GM18498 (cell line): ENCODE results near the gene PPP1R15B.
A peak's percentile ranks its signal among the peaks of the same experiment; 100 is the strongest.
"Not testable (repeated sequence)": the region's sequence is repeated elsewhere in the genome, so short reads cannot be mapped to it uniquely, and the experiment has no call there.

Experiments used
- ATAC-seq: cut with Tn5 transposase; IDR thresholded peaks from one replicate; pipeline ENCODE4 v1.9.1; 2021; ENCODE audit warnings: mild to moderate bottlenecking, moderate library complexity; ENCODE audit not compliant: unreplicated experiment

Gene PPP1R15B

DNA sequence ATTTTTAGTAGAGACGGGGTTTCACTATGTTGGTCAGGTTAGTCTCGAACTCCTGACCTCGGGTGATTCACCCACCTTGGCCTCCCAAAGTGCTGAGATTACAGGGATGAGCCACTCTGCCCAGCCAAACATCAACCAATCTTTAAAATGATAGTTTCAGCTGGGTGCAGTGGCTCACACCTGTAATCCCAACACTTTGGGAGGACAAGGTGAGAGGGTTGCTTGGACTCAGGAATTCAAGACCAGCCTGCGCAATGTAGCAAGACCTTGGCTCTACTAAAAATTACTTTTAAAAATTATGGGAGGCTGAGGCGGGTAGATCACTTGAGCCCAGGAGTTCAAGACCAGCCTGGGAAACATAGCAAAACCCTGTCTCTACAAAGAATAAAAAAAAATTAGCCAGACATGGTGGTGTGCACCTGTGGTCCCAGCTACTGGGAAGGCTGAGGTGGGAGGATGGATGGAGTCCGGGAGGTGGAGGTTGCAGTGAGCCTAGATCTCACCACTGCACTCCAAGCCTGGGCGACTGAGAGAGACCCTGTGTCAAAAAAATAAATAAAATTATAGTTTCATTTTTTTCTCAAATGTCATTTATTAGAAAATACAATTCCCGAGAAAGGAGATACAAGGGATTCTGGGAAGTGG is 10.6 kb upstream of the PPP1R15B start:
- ATAC-seq = not testable (repeated sequence)

DNA sequence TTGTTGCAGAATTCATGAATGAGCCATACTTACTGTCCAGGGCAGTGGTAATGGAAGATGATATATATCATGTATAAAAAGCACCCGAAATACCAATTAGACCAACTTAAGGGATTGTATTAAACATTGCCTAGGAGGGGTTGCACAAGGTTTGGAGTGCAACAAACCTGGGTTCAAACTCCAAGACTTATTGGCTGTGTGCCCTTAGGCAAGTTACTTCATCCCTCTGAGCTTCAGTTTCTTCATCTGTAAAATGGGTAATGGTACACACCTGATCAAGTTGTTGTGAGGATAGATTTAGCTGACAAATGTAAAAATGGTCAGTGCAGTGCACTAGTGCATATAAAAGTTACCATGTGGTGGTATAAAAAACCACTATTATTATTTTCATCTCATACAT is 9.8 kb upstream of the PPP1R15B start:
- no peak for ATAC-seq

GRCh38 chr1:204420039-204421004 is 8.7 kb upstream of the PPP1R15B start:
- ATAC-seq = no peak

GRCh38 chr1:204419064-204419403 is 7.4 kb upstream of the PPP1R15B start:
- no peak for ATAC-seq

GRCh38 chr1:204418174-204419063 is 6.8 kb upstream of the PPP1R15B start:
- ATAC-seq = no peak

DNA sequence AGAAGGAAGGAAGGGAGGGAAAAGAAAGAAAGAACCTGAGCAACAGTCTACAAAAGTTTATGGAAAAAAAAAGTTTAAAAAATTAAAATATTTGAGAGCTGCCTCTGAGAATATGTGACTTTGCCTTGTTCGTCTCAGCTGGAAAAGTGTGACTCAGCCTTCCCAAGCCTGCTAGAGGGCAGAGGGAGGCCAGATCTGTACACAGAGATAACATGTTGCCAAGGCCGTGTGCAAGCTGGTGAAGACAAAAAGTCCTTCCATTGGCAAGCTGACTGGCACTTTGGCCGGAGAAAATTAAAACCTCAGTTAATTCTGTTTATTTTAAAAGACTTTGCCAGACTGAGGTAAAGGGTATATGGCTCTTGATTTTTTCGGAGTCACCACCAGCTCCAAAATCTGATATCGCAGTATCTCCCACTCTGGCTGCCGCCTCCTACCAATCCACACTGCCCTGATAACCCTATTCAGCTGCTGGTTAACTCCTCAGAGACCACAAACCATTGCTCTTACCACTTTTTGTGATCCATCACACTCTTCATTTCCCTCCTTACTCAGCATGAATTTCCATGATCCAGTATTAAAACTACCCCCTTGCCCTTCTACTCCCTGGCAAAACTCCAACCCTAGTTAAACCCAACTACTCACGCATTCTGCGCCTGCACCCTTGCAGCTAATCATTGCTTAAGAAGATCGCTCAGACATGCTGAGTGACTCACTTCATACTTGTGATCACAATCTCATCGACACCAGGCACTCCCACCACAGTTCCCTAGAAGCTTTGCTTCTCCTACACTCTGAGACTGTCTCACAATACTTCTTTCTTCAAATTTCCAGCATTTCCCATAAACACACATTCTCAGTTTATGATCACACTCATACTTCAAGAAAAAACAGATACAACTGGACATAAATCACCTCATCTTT is 5.7 kb upstream of the PPP1R15B start:
- no peak for ATAC-seq

GRCh38 chr1:204416589-204417073 is 5.0 kb upstream of the PPP1R15B start:
- no peak for ATAC-seq

GRCh38 chr1:204415351-204415750 is 3.7 kb upstream of the PPP1R15B start:
- no peak for ATAC-seq

- no peak for ATAC-seq
These were observed 2.4 kb upstream of the PPP1R15B start for GRCh38 chr1:204414016-204414415.

DNA sequence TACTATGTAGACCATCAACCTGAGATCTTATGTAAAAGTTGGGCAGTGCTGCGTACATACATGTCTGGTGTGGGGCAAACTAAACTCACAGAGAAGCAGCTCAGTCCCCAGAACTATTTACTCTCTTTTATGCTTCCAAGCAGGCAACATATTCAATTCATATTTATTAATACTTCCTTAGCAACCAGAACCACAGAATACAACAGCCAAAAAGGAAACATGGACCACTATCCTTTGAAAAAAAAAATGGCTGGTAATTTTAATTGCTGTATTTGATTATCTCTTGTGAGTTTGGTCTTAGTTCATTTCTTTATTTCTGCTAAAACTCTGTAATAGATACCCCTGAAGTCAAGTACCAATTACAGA is 1.5 kb upstream of the PPP1R15B start:
- no peak for ATAC-seq

- ATAC-seq = peak; percentile 34
These were observed 748 bp downstream of the PPP1R15B start for GRCh38 chr1:204410688-204411450.

- ATAC-seq = no peak
These were observed 1.6 kb downstream of the PPP1R15B start for GRCh38 chr1:204409836-204410687.

DNA sequence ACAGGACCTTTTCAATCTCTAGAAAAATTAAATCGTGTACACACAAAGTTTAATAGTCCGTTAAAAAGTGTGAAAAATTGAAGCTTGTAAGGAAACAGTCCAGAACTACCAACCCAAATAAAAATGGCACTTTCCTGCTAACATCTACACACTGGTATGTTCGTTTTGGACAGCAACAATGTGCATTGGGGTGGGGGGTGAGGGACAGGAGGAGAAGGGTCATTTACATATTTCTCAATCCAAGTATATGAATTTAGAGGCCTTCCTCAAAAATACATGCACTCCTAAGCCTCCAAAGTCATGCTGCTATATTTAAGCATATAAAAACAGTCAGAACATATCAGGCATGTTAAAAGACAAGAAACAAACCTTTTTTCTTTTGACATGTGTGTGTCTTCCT is 2.5 kb downstream of the PPP1R15B start:
- ATAC-seq = no peak

GRCh38 chr1:204408602-204409001 is 3.0 kb downstream of the PPP1R15B start:
- no peak for ATAC-seq

DNA sequence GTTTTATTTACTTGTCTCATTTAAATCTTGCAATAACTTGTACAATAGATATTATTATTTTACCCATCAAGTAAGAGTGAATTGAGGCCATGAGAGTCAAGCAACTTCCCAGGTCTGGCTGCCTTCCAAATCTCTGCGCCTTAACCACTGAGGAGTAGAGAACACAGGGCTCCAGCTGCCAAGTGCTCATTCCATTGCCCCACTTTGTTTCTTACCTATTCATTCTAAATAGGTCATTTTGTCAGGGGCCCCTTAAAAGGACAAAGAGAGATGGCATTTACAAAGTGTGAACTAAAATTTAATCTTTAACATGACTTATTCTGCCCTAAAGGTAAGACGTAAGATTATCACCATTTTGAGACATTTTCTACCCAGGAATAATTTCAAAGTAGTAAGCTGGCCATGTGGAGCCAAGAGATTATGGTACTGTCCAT is 3.5 kb downstream of the PPP1R15B start:
- ATAC-seq = no peak

DNA sequence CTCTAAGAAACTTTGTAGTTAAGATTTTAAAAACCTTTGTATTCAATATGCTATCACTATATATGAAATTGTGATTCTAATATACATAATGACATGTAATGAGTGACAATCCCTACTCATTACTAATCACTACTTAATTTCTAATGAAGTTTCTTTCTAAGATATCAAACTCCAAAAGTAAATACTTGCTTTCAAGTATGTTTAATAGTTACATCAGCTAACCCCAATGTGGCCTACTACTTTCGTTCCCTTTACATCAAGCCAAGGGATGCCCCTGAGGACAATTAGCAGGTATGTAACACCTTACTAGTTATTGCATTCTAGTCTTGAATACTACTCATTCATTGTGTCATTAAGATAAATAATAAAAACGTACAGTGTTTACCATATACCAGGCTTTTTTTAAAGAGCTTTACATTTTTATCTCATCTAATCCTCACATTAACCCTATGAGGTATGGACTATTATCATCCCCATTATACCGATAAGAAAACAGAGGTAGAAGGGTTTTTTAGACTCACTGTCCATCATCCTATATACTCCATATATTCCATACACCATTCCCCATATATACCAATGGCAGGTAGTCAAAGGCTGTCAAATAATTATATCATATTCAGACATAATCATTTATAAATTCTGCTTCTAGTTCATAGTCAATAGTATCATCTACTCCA is 4.2 kb downstream of the PPP1R15B start:
- ATAC-seq = no peak

DNA sequence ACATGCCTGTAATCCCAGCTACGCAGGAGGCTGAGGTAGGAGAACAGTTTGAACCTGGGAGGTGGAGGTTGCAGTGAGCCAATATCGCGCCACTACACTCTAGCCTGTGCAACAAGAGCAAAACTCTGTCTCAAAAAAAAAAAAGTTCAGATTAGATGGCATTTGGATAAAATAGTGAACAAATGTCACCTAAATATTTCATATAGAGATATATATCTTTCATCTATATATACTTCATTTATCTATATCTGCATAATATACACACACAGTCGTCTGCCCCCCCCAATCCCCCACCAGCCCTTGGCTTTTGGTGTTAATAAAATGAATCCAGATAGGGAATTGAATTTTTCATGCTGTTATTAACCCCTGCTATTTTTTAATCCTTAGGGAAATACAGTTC is 5.0 kb downstream of the PPP1R15B start:
- no peak for ATAC-seq

DNA sequence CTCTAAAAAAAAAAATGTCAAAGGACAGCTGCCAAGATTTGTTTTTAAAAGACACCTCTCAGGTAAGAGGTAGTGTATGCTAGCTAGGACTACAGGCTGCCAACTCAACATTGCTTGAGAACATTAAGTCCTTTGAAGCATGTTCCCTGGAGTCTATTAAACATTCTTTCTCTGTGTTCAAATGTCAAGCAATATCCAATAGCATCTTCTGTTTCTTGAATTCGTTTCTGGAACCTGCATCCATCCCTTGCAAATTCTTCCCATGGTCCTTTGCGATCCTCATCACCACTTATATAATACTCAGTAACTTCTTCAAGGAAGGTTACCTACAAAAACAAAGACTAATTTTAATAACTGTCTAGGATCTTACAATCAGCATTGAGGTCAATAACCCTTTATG is 5.6 kb downstream of the PPP1R15B start:
- no peak for ATAC-seq
